ENCODE data around the gene SPATA20. TPM values are rescaled to one million over a fixed set of nuclear protein-coding genes. Genes with fewer than 3 reads are reported as not detected.

Gene SPATA20
- total and polyA plus RNA-seq, 2 of the 4 experiments (the other 2 are of a cell fraction): 17.0 to 35.0 TPM

DNA sequence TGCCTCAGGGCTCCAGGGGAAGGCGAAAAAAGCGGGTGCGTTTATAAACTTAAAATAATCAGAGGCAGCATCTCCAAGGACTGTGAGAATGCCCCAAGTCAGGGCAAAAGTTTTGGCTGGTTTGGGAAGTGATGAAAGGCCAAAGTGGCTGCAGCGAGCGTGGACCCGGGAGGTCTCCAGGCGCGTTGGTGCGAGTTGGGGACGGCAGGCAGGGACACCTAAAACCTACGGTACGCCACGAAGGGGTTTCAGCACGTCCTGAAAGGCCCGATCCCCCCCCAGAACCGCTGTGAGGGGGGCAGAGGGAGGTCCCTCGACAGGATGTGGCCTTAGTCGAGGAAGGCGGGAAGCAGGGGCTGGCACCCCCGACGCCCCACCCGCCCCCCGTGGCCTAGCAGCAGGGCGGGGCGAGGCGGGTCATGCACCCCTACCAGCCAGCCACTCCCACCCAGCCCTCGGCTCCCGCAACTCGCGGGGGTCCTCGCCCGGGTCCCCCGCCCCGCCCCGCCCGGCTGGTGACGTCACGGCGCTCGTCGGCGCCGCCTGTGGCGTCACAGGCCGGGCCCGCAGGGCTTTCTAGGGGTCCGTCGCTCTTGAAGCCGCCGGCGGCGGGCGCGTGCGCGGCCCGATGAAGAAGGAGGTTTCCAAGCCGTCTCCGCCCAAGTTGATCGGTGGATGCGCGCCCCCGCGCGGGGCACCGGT is 39.0 kb upstream of the SPATA20 start, which contains the start of gene MYCBPAP:
Gene MYCBPAP, plus strand, starts transcription at position 569 of the 702 bp plus-strand sequence. CDS start 236 bp downstream, outside the sequence.
- Histone ChIP-seq H3K18ac (ENCODE audit: low read depth, low read length) (no peak within 1 kb of the TSS; the same call in 1 of the 2 replicates), H3K4me1 (ENCODE audit: control insufficient read depth, insufficient read depth, low read length) (peaks cover 4% of the 10 kb centered on the region), H2AFZ (replicated peaks; ENCODE audit: low read length, poor library complexity) (peak within 1 kb of the TSS; percentile 96), H3K27me3 (ENCODE audit: control insufficient read depth, insufficient read depth, low read length) (no peaks in the 10 kb centered on the region; the same call in 1 of the 2 replicates), H3K4me2 (ENCODE audit: low read depth, low read length) (peak within 1 kb of the TSS; percentile 62), H2AK5ac (ENCODE audit: low read depth, low read length) (peak within 1 kb of the TSS; percentile 67; the same call in 1 of the 2 replicates), H2AK9ac (replicated peaks; ENCODE audit: low read depth, low read length, poor library complexity) (peak within 1 kb of the TSS; percentile 69), H3K23ac (ENCODE audit: low read depth, low read length) (peak within 1 kb of the TSS; percentile 56), H3K36me3 (ENCODE audit: control insufficient read depth, insufficient read depth, low read length) (no peaks in the 10 kb centered on the region), H3K4ac (ENCODE audit: low read depth, low read length) (peak within 1 kb of the TSS; percentile 89), H4K20me1 (ENCODE audit: insufficient read depth, low read length) (no peaks in the 10 kb centered on the region), H2BK5ac (ENCODE audit: low read depth, low read length, poor library complexity, severe bottlenecking) (no peak within 1 kb of the TSS), H2BK20ac (ENCODE audit: low read depth, low read length) (no peak within 1 kb of the TSS), H3K9ac (ENCODE audit: low read depth, low read length) (peak within 1 kb of the TSS; percentile 53), H4K5ac (ENCODE audit: low read depth, low read length) (peak within 1 kb of the TSS; percentile 90), H3K9me1 (ENCODE audit: insufficient read depth, low read length) (peaks cover 16% of the 10 kb centered on the region), H3K4me3 (ENCODE audit: insufficient read depth, low read depth, low read length) (peak within 1 kb of the TSS; percentile 43), H3K56ac (ENCODE audit: extremely low read depth, insufficient read depth, low read length) (peak within 1 kb of the TSS; percentile 17; the same call in 1 of the 2 replicates), H3K14ac (replicated peaks; ENCODE audit: low read depth, low read length) (peak within 1 kb of the TSS; percentile 91), H2BK15ac (ENCODE audit: low read depth, low read length) (no peak within 1 kb of the TSS), H3K9me3 (ENCODE audit: control insufficient read depth, insufficient read depth, low read length) (no peaks in the 10 kb centered on the region), H4K8ac (ENCODE audit: low read depth in 2 of 2, low read length in 2 of 2) (peak within 1 kb of the TSS; percentile 97 to 98), H2BK120ac (ENCODE audit: low read depth, low read length) (peak within 1 kb of the TSS; percentile 33), H3K27ac (ENCODE audit: insufficient read depth, low read length) (peak within 1 kb of the TSS; percentile 6), H3K79me1 (ENCODE audit: low read depth in 1 of 2, low read length in 2 of 2) (peaks cover 0 to 3% of the 10 kb centered on the region in 2 experiments; a peak in 1 of 4 replicates), H4K91ac (ENCODE audit: insufficient read depth, low read depth, low read length) (peak within 1 kb of the TSS; percentile 76)
- ChIA-PET CTCF (no interaction called here), POLR2A (ENCODE audit: unreplicated experiment) (no interaction called here)
- in situ Hi-C loops (cut with MboI; ENCODE audit: low sequenced_read_pairs): no loop called here
- intact Hi-C loops (cut with micrococcal nuclease): no loop called here
- DNase-seq (peak; percentile 68), ATAC-seq (ENCODE audit: low read depth) (peak; percentile 85)
- no TSS peak for BruUV-seq (replicated peaks)
- dilution Hi-C loops (cut with HindIII; ENCODE audit: low sequenced_read_pairs, unreplicated experiment): no loop called here
- WGBS, 2 experiments (ENCODE audit: extremely low coverage in 2 of 2, insufficient read length in 1 of 2): 8% methylated on average over 31 of the region's 66 CpGs; no CpG with 5 or more reads in 1 of the 2 experiments
- TF ChIP-seq, protein P1, sequence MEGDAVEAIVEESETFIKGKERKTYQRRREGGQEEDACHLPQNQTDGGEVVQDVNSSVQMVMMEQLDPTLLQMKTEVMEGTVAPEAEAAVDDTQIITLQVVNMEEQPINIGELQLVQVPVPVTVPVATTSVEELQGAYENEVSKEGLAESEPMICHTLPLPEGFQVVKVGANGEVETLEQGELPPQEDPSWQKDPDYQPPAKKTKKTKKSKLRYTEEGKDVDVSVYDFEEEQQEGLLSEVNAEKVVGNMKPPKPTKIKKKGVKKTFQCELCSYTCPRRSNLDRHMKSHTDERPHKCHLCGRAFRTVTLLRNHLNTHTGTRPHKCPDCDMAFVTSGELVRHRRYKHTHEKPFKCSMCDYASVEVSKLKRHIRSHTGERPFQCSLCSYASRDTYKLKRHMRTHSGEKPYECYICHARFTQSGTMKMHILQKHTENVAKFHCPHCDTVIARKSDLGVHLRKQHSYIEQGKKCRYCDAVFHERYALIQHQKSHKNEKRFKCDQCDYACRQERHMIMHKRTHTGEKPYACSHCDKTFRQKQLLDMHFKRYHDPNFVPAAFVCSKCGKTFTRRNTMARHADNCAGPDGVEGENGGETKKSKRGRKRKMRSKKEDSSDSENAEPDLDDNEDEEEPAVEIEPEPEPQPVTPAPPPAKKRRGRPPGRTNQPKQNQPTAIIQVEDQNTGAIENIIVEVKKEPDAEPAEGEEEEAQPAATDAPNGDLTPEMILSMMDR (conservative IDR thresholded peaks at IDR 0.05; ENCODE audit: low read depth, low read length): 0 out of 2 replicates have a peak, but pooled peaks have one; percentile 9
- TF ChIP-seq RFX5 (IDR thresholded peaks at IDR 0.05; ENCODE audit: low read depth, low read length) (no peak), SMC3 (IDR thresholded peaks at IDR 0.05; ENCODE audit: low read depth, low read length) (no peak), CEBPB (IDR thresholded peaks at IDR 0.05; ENCODE audit: low read depth, low read length) (no peak), NFE2L2 (IDR thresholded peaks at IDR 0.05; ENCODE audit: low read depth, low read length) (no peak), BHLHE40 (IDR thresholded peaks at IDR 0.05; ENCODE audit: low read depth, low read length) (no peak), MXI1 (IDR thresholded peaks at IDR 0.05; ENCODE audit: borderline replicate concordance, low read depth, low read length) (no peak), FOS (IDR thresholded peaks at IDR 0.05; ENCODE audit: low read depth, low read length) (no peak), CHD1 (IDR thresholded peaks at IDR 0.05; ENCODE audit: low read depth, low read length) (no peak), RAD21 (IDR thresholded peaks at IDR 0.05; ENCODE audit: low read length) (no peak), MAZ (IDR thresholded peaks at IDR 0.05; ENCODE audit: borderline replicate concordance, low read depth, low read length) (peak; percentile 22; the same call in 1 of the 2 replicates), POLR2A (IDR thresholded peaks at IDR 0.05; ENCODE audit: low read depth, low read length) (no peak), MAFK (IDR thresholded peaks at IDR 0.05; ENCODE audit: low read depth, low read length) (no peak)
- TF ChIP-seq, protein P2, sequence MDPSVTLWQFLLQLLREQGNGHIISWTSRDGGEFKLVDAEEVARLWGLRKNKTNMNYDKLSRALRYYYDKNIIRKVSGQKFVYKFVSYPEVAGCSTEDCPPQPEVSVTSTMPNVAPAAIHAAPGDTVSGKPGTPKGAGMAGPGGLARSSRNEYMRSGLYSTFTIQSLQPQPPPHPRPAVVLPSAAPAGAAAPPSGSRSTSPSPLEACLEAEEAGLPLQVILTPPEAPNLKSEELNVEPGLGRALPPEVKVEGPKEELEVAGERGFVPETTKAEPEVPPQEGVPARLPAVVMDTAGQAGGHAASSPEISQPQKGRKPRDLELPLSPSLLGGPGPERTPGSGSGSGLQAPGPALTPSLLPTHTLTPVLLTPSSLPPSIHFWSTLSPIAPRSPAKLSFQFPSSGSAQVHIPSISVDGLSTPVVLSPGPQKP (IDR thresholded peaks at IDR 0.05; ENCODE audit: borderline replicate concordance, low read depth, low read length): no peak
- TF ChIP-seq, protein P3, sequence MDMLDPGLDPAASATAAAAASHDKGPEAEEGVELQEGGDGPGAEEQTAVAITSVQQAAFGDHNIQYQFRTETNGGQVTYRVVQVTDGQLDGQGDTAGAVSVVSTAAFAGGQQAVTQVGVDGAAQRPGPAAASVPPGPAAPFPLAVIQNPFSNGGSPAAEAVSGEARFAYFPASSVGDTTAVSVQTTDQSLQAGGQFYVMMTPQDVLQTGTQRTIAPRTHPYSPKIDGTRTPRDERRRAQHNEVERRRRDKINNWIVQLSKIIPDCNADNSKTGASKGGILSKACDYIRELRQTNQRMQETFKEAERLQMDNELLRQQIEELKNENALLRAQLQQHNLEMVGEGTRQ (IDR thresholded peaks at IDR 0.05; ENCODE audit: low read depth, low read length): no peak
